ENCODE data around the gene EME2.
A peak's percentile ranks its signal among the peaks of the same experiment; 100 is the strongest.
"Not testable (repeated sequence)": the region's sequence is repeated elsewhere in the genome, so short reads cannot be mapped to it uniquely, and the experiment has no call there.

EME2 gene

GRCh38 chr16:1772362-1772907 lies at the start of gene EME2:
Gene EME2, plus strand, starts transcription at chr16:1772810. Its CDS starts 418 bp downstream, at chr16:1773228.
- no peak for DNase-seq (ENCODE audit: low spot score)

- peak; percentile 64 for DNase-seq (ENCODE audit: low spot score)
Measured at GRCh38 chr16:1723450-1724147, 49.0 kb upstream of the EME2 start.

- DNase-seq (ENCODE audit: low spot score), result no peak
Measured at GRCh38 chr16:1724491-1724890, 48.1 kb upstream of the EME2 start.

- DNase-seq (ENCODE audit: low spot score), result no peak
Measured at GRCh38 chr16:1726661-1727502, 45.7 kb upstream of the EME2 start.

- DNase-seq (ENCODE audit: low spot score), result no peak
Measured at GRCh38 chr16:1727651-1728624, 44.7 kb upstream of the EME2 start.

- no peak for DNase-seq (ENCODE audit: low spot score)
Measured at GRCh38 chr16:1729026-1729425, 43.6 kb upstream of the EME2 start.

- no peak for DNase-seq (ENCODE audit: low spot score)
Measured at GRCh38 chr16:1729445-1729844, 43.2 kb upstream of the EME2 start.

GRCh38 chr16:1731073-1731472 lies 41.5 kb upstream of the EME2 start:
- no peak for DNase-seq (ENCODE audit: low spot score)

GRCh38 chr16:1731603-1732002 lies 41.0 kb upstream of the EME2 start:
- no peak for DNase-seq (ENCODE audit: low spot score)

GRCh38 chr16:1732071-1732470 lies 40.5 kb upstream of the EME2 start:
- DNase-seq (ENCODE audit: low spot score), result no peak

GRCh38 chr16:1732551-1732987 lies 40.0 kb upstream of the EME2 start:
- not testable (repeated sequence) for DNase-seq (ENCODE audit: low spot score)

GRCh38 chr16:1734123-1734522 lies 38.5 kb upstream of the EME2 start:
- DNase-seq (ENCODE audit: low spot score), result no peak

- no peak for DNase-seq (ENCODE audit: low spot score)
Measured at GRCh38 chr16:1734816-1735215, 37.8 kb upstream of the EME2 start.

- no peak for DNase-seq (ENCODE audit: low spot score)
Measured at GRCh38 chr16:1740234-1740633, 32.4 kb upstream of the EME2 start.

GRCh38 chr16:1740781-1741490 lies 31.7 kb upstream of the EME2 start:
- no peak for DNase-seq (ENCODE audit: low spot score)

GRCh38 chr16:1741553-1742165 lies 31.0 kb upstream of the EME2 start:
- no peak for DNase-seq (ENCODE audit: low spot score)

- DNase-seq (ENCODE audit: low spot score), result no peak
Measured at GRCh38 chr16:1743376-1744337, 29.0 kb upstream of the EME2 start.

- DNase-seq (ENCODE audit: low spot score), result no peak
Measured at GRCh38 chr16:1744338-1744840, 28.2 kb upstream of the EME2 start.

GRCh38 chr16:1745181-1745899 lies 27.3 kb upstream of the EME2 start:
- DNase-seq (ENCODE audit: low spot score), result peak; percentile 88
